ENCODE measurements around the gene HK1. TPM values are rescaled to one million over a fixed set of nuclear protein-coding genes. Genes with fewer than 3 reads are reported as not detected.

Gene HK1
- total RNA-seq, 6 experiments from 2014 or later: 149 to 158 (median 155) TPM

DNA sequence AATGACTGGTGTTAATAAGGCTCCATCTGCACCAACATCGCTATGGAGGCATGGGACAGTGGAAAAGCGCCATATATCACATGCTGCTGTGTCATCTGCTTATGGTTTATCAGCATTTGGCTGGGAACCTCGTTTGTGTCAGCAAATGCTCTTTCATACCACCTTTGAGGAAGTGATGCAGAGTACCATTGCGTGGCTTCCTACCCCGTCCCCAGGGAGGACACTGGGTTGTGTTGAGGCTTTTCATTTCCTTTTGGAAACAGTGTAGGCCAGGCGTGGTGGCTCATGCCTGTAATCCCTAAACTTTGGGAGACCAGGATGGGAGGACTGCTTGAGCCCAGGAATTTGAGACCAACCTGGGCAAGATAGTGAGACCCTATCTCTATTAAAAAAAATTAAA lies 131.7 kb downstream of the HK1 start:
- peaks cover 8% of the 10 kb centered on the region for H3K27me3 Mint-ChIP-seq (ENCODE audit: insufficient read depth)
- no peak for DNase-seq
- H3K27ac Mint-ChIP-seq: no peak overlapping the region
- no peak overlapping the region for H3K4me3 Mint-ChIP-seq
- TF ChIP-seq, protein P1, sequence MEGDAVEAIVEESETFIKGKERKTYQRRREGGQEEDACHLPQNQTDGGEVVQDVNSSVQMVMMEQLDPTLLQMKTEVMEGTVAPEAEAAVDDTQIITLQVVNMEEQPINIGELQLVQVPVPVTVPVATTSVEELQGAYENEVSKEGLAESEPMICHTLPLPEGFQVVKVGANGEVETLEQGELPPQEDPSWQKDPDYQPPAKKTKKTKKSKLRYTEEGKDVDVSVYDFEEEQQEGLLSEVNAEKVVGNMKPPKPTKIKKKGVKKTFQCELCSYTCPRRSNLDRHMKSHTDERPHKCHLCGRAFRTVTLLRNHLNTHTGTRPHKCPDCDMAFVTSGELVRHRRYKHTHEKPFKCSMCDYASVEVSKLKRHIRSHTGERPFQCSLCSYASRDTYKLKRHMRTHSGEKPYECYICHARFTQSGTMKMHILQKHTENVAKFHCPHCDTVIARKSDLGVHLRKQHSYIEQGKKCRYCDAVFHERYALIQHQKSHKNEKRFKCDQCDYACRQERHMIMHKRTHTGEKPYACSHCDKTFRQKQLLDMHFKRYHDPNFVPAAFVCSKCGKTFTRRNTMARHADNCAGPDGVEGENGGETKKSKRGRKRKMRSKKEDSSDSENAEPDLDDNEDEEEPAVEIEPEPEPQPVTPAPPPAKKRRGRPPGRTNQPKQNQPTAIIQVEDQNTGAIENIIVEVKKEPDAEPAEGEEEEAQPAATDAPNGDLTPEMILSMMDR (IDR thresholded peaks at IDR 0.05): no peak
- H3K9me3 Mint-ChIP-seq: no peaks in the 10 kb centered on the region
- peaks cover 5% of the 10 kb centered on the region; the same call in 1 of the 2 replicates for H3K36me3 Mint-ChIP-seq (ENCODE audit: low read depth)
- H3K4me1 Mint-ChIP-seq (ENCODE audit: low read depth): peaks cover 29% of the 10 kb centered on the region

DNA sequence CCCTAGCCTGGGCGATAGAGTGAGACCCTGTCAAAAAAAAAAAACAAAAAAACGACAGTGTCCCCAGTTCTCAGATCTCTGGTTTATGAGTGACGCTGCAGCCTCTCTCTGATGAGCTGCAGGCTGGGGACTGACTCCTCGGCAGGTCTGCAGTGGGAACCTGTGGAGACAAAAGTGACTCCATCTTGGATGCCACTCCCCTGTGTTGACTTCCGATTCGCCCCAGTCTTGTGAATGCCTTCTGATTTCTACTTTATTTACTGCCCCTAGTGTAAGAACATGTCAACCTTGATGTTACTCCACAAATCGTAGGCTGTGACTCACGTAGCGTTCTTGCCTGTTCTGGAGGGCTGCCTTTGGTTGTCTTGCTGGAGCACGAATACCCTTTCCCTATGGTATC lies 132.2 kb downstream of the HK1 start:
- peaks cover under 1% of the 10 kb centered on the region; the same call in 1 of the 2 replicates for H3K36me3 Mint-ChIP-seq (ENCODE audit: low read depth)
- no peak overlapping the region for H3K27ac Mint-ChIP-seq
- H3K4me3 Mint-ChIP-seq: no peak overlapping the region
- TF ChIP-seq, protein P1 (IDR thresholded peaks at IDR 0.05): no peak
- H3K27me3 Mint-ChIP-seq (ENCODE audit: insufficient read depth): peaks cover 12% of the 10 kb centered on the region
- H3K4me1 Mint-ChIP-seq (ENCODE audit: low read depth): peaks cover 25% of the 10 kb centered on the region
- no peaks in the 10 kb centered on the region for H3K9me3 Mint-ChIP-seq
- no peak for DNase-seq

DNA sequence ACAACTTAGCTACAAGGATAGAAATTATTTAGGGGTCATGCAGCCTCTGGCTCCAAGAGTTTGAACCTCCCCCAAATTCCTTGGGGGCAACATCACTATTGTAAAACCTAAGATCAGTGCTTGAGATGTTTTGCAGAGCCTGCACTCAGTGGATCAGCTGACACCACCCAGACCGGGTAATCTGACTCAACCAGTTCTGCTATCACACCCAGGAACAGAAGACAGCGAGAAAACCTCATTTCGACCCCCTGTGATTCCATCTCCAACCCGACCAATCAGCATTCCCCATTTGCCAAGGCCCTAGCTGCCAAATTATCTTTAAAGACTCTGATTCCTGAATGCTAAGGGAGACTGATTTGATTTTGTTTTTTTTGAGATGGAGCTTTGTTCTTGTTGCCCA lies 133.2 kb downstream of the HK1 start:
- Mint-ChIP-seq H3K4me3 (no peak overlapping the region), H3K27me3 (ENCODE audit: insufficient read depth) (peaks cover 9% of the 10 kb centered on the region), H3K36me3 (ENCODE audit: low read depth) (no peaks in the 10 kb centered on the region), H3K4me1 (ENCODE audit: low read depth) (peaks cover 23% of the 10 kb centered on the region), H3K27ac (no peak overlapping the region), H3K9me3 (no peaks in the 10 kb centered on the region)
- TF ChIP-seq, protein P1 (IDR thresholded peaks at IDR 0.05): no peak
- DNase-seq: peak; percentile 9

DNA sequence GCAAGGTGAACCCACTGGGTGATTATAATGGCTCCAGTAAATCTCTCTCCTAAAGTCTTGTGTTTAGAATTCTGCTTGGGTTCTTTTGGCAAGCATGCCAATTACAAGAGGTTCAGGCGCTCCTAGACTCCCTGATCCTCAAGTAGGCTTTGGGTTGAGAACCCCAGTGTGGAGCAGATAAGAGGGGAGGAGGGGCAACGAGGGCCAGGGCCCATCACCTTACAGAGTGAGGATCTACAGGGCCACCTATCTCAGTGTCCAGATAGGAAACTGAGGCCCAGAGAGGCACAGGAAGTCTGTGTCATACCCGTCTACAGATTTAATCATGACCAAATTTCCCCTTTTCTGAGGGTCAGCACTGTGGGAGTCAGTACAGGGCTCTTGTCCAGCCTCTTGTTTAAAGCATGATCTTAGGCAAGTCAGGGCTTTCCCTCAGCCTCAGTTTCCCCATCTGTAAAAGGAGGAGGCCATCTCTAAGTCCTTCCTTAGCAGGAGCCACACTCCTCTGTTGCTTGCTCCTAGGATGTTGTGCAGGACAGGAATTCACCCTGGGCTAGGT lies 134.0 kb downstream of the HK1 start:
- no peak for DNase-seq

DNA sequence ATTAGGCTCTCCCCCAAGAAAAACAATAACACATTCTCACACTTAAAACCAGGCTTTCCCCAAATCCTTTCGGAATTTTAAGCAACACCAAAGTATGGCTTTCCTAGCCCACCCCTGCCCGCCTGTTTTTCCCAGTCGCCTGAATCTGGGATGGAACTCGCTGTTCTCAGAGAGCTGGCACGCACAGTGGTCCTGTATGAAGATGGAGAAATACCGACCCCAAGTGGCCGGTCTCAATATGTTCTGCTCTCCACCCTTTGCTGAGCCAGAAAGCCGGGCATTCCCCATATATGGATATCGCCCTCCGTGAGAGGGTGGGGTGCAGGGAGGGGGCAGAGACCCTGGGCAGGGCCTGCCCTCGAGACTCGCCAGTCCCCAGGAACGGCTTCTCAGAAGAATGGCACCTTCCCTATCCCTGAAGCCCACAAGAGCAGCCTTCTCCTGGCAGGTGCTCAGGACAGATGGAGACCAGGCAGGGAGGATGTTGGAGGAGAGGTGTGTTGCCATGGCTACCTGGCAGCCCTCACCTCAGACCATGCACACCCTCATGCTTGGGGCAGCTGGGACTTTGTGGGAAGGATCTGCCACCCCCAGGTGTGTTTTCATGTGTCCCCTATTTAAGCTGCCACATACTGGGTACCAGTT lies 135.0 kb downstream of the HK1 start:
- H3K4me3 Mint-ChIP-seq: peak overlapping the region; percentile 31; the same call in 1 of the 2 replicates
- H3K9me3 Mint-ChIP-seq: no peaks in the 10 kb centered on the region
- H3K27me3 Mint-ChIP-seq (ENCODE audit: insufficient read depth): peaks cover 11% of the 10 kb centered on the region
- TF ChIP-seq, protein P1 (IDR thresholded peaks at IDR 0.05): peak; percentile 86
- H3K4me1 Mint-ChIP-seq (ENCODE audit: low read depth): peaks cover 22% of the 10 kb centered on the region
- H3K36me3 Mint-ChIP-seq (ENCODE audit: low read depth): no peaks in the 10 kb centered on the region
- peak; percentile 55 for DNase-seq
- no peak overlapping the region; the same call in 1 of the 2 replicates for H3K27ac Mint-ChIP-seq

More for the DNA sequence above, 134.0 kb downstream of the HK1 start:
- Mint-ChIP-seq H3K4me3 (no peak overlapping the region), H3K27me3 (ENCODE audit: insufficient read depth) (peaks cover 11% of the 10 kb centered on the region), H3K4me1 (ENCODE audit: low read depth) (peaks cover 23% of the 10 kb centered on the region), H3K27ac (no peak overlapping the region), H3K36me3 (ENCODE audit: low read depth) (no peaks in the 10 kb centered on the region), H3K9me3 (no peaks in the 10 kb centered on the region)
- TF ChIP-seq, protein P1 (IDR thresholded peaks at IDR 0.05): no peak

Measured in HFFc6 (cell line).